HG03558 (cell line): Measurements from ENCODE around the gene PDLIM1.
A peak's percentile ranks its signal among the peaks of the same experiment; 100 is the strongest.

Source experiments
- ATAC-seq: cut with Tn5 transposase; IDR thresholded peaks from one replicate; pipeline ENCODE4 v1.9.1; 2021; ENCODE audit warnings: moderate number of reproducible peaks; ENCODE audit not compliant: unreplicated experiment; ENCODE audit errors: extremely low read depth

The PDLIM1 gene, protein sequence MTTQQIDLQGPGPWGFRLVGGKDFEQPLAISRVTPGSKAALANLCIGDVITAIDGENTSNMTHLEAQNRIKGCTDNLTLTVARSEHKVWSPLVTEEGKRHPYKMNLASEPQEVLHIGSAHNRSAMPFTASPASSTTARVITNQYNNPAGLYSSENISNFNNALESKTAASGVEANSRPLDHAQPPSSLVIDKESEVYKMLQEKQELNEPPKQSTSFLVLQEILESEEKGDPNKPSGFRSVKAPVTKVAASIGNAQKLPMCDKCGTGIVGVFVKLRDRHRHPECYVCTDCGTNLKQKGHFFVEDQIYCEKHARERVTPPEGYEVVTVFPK

GRCh38 chr10:95290461-95291364, at the start of gene PDLIM1:
Gene PDLIM1, minus strand, starts transcription at chr10:95291003. Its CDS starts 88 bp downstream, at chr10:95290915.
- ATAC-seq, result peak; percentile 19

- ATAC-seq, result no peak
Observed at GRCh38 chr10:95339863-95340262, 49.1 kb upstream of the PDLIM1 start.

GRCh38 chr10:95337423-95338160, 46.8 kb upstream of the PDLIM1 start:
- ATAC-seq, result no peak

DNA sequence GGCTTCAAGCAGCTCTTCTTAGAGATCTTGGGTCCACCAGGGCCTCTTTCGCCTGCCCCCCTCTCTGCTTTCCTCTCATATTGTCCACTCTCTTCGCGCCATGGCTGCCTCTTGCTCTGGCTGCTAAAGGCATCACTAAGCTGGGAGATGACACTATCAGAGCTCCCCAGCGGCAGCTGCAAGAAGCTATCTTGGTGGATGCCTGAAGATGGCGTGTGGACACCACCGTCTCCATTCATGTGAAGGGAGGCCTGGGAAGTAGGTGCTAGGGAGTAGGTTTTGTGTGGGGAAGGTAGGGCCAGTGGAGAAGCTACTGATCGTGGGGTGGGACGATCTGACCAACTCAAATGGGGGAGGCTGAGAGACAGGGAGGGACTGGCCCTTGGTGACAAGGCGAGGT, 45.9 kb upstream of the PDLIM1 start:
- no peak for ATAC-seq

GRCh38 chr10:95335933-95336699, 45.3 kb upstream of the PDLIM1 start:
- no peak for ATAC-seq

- no peak for ATAC-seq
Observed at GRCh38 chr10:95334805-95335144, 44.0 kb upstream of the PDLIM1 start.

- ATAC-seq, result no peak
Observed at GRCh38 chr10:95333997-95334804, 43.4 kb upstream of the PDLIM1 start.

GRCh38 chr10:95332666-95333249, 42.0 kb upstream of the PDLIM1 start:
- no peak for ATAC-seq

GRCh38 chr10:95331596-95332130, 40.9 kb upstream of the PDLIM1 start:
- no peak for ATAC-seq

- no peak for ATAC-seq
Observed at GRCh38 chr10:95330966-95331453, 40.2 kb upstream of the PDLIM1 start.

DNA sequence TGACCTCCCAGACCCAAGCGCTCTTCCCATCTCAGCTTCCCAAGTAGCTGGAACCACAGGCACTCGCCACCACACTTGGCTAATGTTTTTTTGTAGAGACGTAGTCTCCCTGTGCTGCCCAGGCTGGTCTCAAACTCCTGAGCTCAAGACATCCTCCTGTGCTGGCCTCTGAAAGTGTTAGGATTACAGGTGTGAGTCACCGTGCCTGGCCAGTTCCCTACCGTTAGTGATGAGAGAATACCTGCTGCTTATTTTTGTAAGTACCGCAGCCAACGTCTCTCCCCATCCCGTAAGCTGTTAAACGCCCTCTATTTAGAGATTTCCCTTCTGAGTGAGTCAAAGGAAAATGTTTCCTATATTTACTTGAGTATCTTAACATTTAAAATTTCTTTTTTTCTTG, 38.5 kb upstream of the PDLIM1 start:
- ATAC-seq, result no peak

DNA sequence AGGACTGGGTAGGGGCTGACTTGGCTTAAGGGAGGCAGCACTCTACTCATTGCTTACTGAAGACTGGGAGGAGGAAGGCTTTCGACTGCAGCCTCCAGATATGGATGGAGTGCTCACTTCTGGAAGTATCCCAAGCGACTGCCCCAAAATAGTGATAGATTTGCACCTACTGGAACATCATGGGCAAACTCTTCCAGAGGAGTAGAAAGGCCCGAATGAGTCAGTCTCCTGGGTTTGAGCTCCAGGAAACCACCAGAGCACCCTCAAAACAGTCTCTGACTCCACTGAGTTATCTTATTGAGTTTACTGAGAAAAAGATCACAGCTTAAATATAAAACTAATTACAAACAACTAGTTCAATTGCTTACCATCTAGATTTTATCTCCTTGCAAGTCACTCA, 37.2 kb upstream of the PDLIM1 start:
- no peak for ATAC-seq

- no peak for ATAC-seq
Observed at GRCh38 chr10:95327367-95327766, 36.6 kb upstream of the PDLIM1 start.

- no peak for ATAC-seq
Observed at GRCh38 chr10:95326396-95326795, 35.6 kb upstream of the PDLIM1 start.

GRCh38 chr10:95325863-95326262, 35.1 kb upstream of the PDLIM1 start:
- ATAC-seq, result no peak

DNA sequence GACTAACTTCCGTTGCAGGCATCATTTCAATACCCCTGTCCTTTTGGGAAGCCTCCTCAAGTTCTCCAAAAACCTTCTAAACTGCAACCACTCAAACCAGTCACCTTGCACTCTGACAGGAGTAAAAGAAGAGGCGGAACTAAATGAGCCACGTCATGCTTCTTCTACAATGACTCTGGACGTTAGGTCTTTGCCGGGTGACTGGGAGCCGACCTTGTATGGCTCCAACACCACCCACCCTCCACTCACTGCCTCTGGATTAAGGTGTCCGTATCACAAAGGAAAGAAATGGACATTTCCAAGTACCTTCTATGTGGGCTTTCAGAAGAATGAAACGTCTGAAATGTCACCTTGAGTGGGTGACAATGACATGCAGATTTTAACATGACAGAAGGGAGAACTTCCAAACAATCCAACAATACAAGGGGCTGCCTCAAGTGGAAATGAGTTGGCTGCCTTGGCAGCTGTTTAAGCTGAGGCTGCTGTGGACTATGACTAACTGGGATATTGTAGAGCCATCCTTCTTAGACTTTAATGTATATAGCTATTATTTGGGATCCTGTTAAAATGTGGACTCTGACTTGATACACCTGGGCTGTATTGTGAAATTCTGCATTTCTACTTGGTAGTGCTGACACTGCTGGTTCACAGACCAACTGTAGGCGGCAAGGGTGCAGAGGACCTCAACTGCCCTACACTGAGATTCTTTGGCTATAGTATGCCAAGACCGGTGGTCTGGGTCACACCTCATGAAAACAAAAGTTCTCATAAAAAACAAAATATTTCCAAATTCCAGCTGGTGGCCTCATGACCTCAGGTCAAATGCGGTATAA, 33.8 kb upstream of the PDLIM1 start:
- ATAC-seq, result no peak

- ATAC-seq, result no peak
Observed at GRCh38 chr10:95321554-95322301, 30.9 kb upstream of the PDLIM1 start.
